Left ventricle myocardium inferior (tissue), 1 donor: ENCODE measurements around the gene WSB1. TPM values are rescaled to one million over a fixed set of nuclear protein-coding genes. Genes with fewer than 3 reads are reported as not detected.

Source experiments
- DNase-seq: peaks from one replicate; pipeline ENCODE4 v3.0.0-alpha.2; 2020
- H3K27ac ChIP-seq: fragments of 200-600 bp; replicated peaks from 2 replicates; pipeline ENCODE4 v1.8.0; 2021
- H3K27me3 ChIP-seq: fragments of 200-600 bp; 2 replicates; pipeline ENCODE4 v1.8.0; 2021; ENCODE audit warnings: low read depth
- H3K36me3 ChIP-seq: fragments of 200-600 bp; 2 replicates; pipeline ENCODE4 v1.8.0; 2021
- H3K4me1 ChIP-seq: fragments of 200-600 bp; 2 replicates; pipeline ENCODE4 v1.8.0; 2021
- H3K4me3 ChIP-seq: fragments of 200-600 bp; 2 replicates; pipeline ENCODE4 v1.8.0; 2021; ENCODE audit warnings: mild to moderate bottlenecking, moderate library complexity
- H3K9me3 ChIP-seq: fragments of 200-600 bp; replicated peaks from 2 replicates; pipeline ENCODE4 v1.8.0; 2021
- intact Hi-C: fragments of 100-400 bp; cut with micrococcal nuclease; formaldehyde crosslinking; loops from one replicate; pipeline ENCODE4 v1.11.0; 2022
- total RNA-seq: library from RNA; stranded (reverse); fragmentation: NEBNext Ultra II Directional; extraction: Animal tissue kit (Norgen Biotek cat#: 25700); gene quantifications from one replicate; pipeline ENCODE4 v1.2.1, GENCODE V29; 2021
- TF ChIP-seq, protein P1 (sequence below): fragments of 200-600 bp; IDR thresholded peaks from 2 replicates; pipeline ENCODE4 v1.8.0; 2021; ENCODE audit warnings: antibody characterized with exemption, mild to moderate bottlenecking, borderline replicate concordance
- donor health status: DM: no; HTN: yes; CAD: no; lungs with severe emphysema.

The WSB1 gene
- total RNA-seq, 1 donor from 2014 or later, result 53.3 TPM

DNA sequence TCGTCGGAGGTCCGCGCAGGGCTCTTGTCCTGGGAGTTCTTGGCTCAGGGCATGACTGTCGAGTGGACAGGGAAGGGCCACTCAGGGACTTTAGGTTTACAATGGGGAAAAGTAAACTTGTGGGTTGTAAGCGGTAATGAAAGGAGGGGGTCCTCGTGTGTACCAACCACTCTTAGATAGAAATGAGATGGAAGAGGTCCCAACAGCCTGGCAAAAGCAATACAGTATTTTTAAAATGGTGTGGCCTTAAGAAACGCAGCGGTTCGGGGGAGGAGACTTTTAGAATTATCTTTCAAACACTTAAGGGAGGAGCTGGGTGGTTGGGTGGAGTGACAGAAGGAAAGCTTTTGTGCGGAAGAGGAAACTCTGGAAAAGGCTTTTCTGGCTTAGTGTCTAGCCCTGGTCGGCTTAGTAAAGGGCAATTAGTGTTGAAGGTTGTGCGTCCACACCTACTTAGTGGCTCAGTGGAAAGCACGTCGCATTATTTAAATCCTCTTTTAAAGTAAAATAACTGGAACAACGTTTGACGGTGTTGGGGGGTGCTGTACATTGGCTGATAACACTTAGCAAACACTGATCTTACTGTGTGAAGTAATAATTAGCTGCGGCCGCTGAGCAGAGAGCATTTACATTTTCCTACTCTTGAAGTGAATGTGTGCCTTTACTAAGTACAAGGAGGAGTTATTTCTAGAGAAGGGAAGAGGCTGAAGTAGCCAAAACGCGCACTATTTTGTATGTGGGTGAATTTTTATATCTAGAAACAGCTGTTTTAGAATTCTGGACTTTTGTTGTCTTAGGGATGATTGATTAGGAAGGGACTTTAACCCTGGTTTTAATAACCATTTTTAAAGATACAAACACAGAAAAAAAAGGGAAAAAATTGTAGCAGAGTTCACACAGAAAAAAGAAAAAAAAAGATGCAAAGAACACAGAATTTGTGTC, 1.0 kb downstream of the WSB1 start:
- no peaks in the 10 kb centered on the region for H3K9me3 ChIP-seq
- intact Hi-C loops, result no loop called here
- H3K27ac ChIP-seq, result peak overlapping the region; percentile 99
- H3K4me3 ChIP-seq, result peak overlapping the region; percentile 80
- no peaks in the 10 kb centered on the region for H3K36me3 ChIP-seq
- no peaks in the 10 kb centered on the region for H3K27me3 ChIP-seq
- H3K4me1 ChIP-seq, result peaks cover 64% of the 10 kb centered on the region
- TF ChIP-seq, protein P1, sequence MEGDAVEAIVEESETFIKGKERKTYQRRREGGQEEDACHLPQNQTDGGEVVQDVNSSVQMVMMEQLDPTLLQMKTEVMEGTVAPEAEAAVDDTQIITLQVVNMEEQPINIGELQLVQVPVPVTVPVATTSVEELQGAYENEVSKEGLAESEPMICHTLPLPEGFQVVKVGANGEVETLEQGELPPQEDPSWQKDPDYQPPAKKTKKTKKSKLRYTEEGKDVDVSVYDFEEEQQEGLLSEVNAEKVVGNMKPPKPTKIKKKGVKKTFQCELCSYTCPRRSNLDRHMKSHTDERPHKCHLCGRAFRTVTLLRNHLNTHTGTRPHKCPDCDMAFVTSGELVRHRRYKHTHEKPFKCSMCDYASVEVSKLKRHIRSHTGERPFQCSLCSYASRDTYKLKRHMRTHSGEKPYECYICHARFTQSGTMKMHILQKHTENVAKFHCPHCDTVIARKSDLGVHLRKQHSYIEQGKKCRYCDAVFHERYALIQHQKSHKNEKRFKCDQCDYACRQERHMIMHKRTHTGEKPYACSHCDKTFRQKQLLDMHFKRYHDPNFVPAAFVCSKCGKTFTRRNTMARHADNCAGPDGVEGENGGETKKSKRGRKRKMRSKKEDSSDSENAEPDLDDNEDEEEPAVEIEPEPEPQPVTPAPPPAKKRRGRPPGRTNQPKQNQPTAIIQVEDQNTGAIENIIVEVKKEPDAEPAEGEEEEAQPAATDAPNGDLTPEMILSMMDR, result no peak
- DNase-seq, result no peak

DNA sequence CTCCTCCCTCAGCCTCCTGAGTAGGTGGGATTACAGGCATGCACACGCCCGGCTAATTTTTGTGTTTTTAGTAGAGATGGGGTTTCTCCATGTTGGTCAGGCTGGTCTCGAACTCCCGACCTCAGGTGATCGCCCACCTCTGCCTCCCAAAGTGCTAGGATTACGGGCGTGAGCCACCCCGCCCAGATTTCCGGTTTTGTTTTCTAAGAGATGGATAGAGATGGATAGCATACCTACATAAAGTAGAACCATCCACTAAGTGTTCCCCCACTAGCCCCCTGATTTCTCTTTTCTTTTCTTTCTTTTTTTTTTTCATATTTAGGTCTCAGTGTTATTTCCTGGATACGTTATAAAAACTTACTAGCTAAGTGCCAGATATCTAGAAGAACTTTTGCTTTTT, 2.0 kb downstream of the WSB1 start:
- Histone ChIP-seq H3K4me1 (peaks cover 74% of the 10 kb centered on the region), H3K4me3 (peak overlapping the region; percentile 80), H3K9me3 (no peaks in the 10 kb centered on the region), H3K27ac (peak overlapping the region; percentile 99), H3K27me3 (no peaks in the 10 kb centered on the region), H3K36me3 (no peaks in the 10 kb centered on the region)
- TF ChIP-seq, protein P1, result no peak
- no peak for DNase-seq
- intact Hi-C loops, result no loop called here

DNA sequence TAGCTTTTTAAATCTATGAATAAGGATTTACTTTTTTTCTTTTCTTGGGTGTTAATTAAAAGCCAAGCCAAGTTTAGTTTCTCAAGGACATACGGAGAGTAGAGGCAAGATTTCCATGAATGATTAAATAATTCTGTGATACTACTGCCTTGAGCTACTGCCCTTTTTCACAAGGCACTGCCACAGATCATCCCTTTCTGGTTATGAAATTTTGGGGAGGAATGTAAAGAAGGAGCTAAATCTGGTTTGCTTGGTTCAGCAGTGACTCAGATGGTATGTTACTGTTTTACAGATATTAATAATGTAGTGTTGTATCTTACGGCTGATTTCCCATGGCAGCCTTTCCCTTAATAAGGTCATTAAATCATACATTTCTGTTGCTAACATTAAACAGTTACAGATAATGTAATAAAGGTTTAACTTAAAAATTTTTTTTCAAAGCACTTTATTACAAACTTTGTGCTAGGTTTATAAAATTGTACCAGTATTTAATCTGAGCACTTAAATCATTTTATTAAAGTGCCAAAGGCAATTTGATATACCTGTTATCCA, 2.6 kb downstream of the WSB1 start:
- no peak for DNase-seq
- Histone ChIP-seq H3K27ac (peak overlapping the region; percentile 99), H3K4me1 (peaks cover 80% of the 10 kb centered on the region), H3K36me3 (no peaks in the 10 kb centered on the region), H3K4me3 (peak overlapping the region; percentile 80), H3K9me3 (no peaks in the 10 kb centered on the region), H3K27me3 (no peaks in the 10 kb centered on the region)
- intact Hi-C loops, result no loop called here
- TF ChIP-seq, protein P1, result no peak

DNA sequence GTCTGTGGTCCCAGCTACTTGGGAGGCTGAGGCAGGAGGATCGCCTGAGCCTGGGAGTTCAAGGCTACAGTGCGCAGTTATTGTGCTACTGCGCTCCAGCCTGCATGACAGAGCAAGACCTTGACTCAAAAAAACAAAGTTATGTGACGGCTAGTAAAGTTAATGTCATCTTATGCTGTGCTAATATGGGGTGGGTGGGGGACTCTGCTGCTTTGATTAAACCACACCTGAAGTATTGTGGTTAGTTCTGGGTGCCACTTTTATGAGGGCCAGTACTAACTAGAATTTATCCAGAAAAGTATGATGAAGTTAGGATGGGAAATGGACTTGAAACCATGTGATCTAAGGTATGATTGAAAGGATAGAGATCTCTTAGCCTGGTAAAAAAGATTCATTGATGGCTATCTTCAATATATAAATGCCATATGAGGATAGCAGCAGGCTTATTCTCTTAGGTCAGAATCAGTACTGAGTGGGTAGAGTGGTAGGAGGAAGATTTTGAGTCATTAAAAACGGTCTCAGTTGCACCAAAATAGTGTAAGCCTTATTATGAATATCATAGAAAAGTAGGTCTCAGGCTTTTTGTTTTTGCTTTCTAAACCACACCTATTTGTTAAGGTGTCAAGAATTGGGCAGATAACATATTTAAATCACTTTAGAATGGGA, 5.6 kb downstream of the WSB1 start:
- Histone ChIP-seq H3K27ac (no peak overlapping the region), H3K9me3 (no peaks in the 10 kb centered on the region), H3K4me3 (no peak overlapping the region), H3K4me1 (peaks cover 92% of the 10 kb centered on the region), H3K27me3 (no peaks in the 10 kb centered on the region), H3K36me3 (peaks cover 1% of the 10 kb centered on the region)
- DNase-seq, result no peak
- TF ChIP-seq, protein P1, result no peak
- intact Hi-C loops, result no loop called here

DNA sequence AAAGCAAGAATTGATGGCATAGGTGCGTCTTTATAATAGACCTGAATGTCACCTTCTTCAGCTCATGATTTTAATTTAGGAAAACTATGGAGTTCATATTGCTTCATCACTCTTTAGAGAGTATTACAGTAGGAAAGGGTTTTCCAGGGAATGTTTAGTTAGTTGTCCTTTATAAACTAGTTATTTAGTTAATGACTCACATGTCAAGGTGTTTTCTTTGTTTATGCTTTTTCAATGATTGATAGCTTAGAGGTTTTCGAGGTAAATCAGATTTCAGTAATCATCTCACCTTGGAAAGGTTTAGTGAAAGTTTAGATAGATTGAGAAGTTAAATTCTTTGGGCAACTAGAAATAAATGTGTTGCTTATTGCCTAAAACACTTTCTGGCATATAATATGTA, 9.8 kb downstream of the WSB1 start:
- no peaks in the 10 kb centered on the region for H3K9me3 ChIP-seq
- no peak for DNase-seq
- no peaks in the 10 kb centered on the region for H3K27me3 ChIP-seq
- intact Hi-C loops, result no loop called here
- peaks cover 77% of the 10 kb centered on the region for H3K4me1 ChIP-seq
- peaks cover 41% of the 10 kb centered on the region for H3K36me3 ChIP-seq
- TF ChIP-seq, protein P1, result no peak
- H3K4me3 ChIP-seq, result no peak overlapping the region
- H3K27ac ChIP-seq, result no peak overlapping the region
